ENCODE data around the gene VSTM4.

The VSTM4 gene

DNA sequence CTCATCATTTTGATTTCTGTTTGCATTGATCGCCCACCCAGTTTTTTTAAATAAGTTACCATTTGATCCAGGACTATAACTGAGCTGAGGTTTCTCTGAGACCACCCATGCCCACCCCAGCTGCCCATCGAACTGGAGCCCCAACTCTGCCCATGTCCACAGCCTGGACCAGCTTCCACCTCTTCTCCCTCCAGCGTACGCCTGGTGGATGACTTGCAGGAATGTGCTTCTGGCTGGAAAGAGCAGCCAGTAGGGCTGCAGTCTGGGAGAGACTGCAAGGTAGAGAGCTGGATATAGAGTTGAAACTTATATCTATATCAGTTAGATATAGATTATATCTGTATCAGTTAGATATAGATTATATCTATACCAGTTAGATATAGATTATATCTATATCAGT is 149.9 kb downstream of the VSTM4 start:
- no peak overlapping the region for H3K4me3 Mint-ChIP-seq
- no peaks in the 10 kb centered on the region for H3K36me3 Mint-ChIP-seq (ENCODE audit: low read depth)
- no peaks in the 10 kb centered on the region for H3K4me1 Mint-ChIP-seq
- TF ChIP-seq, protein P1, sequence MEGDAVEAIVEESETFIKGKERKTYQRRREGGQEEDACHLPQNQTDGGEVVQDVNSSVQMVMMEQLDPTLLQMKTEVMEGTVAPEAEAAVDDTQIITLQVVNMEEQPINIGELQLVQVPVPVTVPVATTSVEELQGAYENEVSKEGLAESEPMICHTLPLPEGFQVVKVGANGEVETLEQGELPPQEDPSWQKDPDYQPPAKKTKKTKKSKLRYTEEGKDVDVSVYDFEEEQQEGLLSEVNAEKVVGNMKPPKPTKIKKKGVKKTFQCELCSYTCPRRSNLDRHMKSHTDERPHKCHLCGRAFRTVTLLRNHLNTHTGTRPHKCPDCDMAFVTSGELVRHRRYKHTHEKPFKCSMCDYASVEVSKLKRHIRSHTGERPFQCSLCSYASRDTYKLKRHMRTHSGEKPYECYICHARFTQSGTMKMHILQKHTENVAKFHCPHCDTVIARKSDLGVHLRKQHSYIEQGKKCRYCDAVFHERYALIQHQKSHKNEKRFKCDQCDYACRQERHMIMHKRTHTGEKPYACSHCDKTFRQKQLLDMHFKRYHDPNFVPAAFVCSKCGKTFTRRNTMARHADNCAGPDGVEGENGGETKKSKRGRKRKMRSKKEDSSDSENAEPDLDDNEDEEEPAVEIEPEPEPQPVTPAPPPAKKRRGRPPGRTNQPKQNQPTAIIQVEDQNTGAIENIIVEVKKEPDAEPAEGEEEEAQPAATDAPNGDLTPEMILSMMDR (IDR thresholded peaks at IDR 0.05; ENCODE audit: unreplicated experiment in 3 of 3), result no peak
- peaks cover 50% of the 10 kb centered on the region for H3K27me3 Mint-ChIP-seq (ENCODE audit: low read depth)
- H3K27ac Mint-ChIP-seq, result no peak overlapping the region
- peaks cover 5% of the 10 kb centered on the region for H3K9me3 Mint-ChIP-seq

Data from nephron (organoid).